Heart right ventricle (tissue), 16 donors: ENCODE data around the gene MIGA1. TPM values are rescaled to one million over a fixed set of nuclear protein-coding genes. Genes with fewer than 3 reads are reported as not detected.
A peak's percentile ranks its signal among the peaks of the same experiment; 100 is the strongest.

Experiments used
- ATAC-seq, 8 donors: fragments of 200-7000 bp; cut with Tn5 transposase; one replicate each; pipeline ENCODE4 v1.9.1; 2020; ENCODE audit warnings: mild to moderate bottlenecking in 8 of 8, moderate library complexity in 8 of 8, moderate number of reproducible peaks in 1 of 8
- DNase-seq, 2 donors: peaks; one replicate each; pipeline ENCODE4 v3.0.0-alpha.2; 2020
- H3K27ac ChIP-seq, 10 donors: fragments of 200-600 bp; sonication (generic) in 2 of 10; one replicate each; pipeline versions ENCODE4 v1.5.0 to v1.8.0; 2020 to 2022; ENCODE audit warnings: mild to moderate bottlenecking in 3 of 10
- H3K27me3 ChIP-seq, 7 donors: fragments of 200-600 bp; one replicate each; pipeline ENCODE4 v1.8.0; 2021 to 2022; ENCODE audit warnings: mild to moderate bottlenecking in 2 of 7
- H3K36me3 ChIP-seq, 9 donors: fragments of 200-600 bp; sonication (generic) in 1 of 9; one replicate each; pipeline versions ENCODE4 v1.5.0 to v1.8.0; 2020 to 2022; ENCODE audit warnings: mild to moderate bottlenecking in 2 of 9
- H3K4me1 ChIP-seq, 9 donors: fragments of 200-600 bp; sonication (generic) in 1 of 9; one replicate each; pipeline versions ENCODE4 v1.5.0 to v1.8.0; 2020 to 2022; ENCODE audit warnings: mild to moderate bottlenecking in 4 of 9
- H3K4me3 ChIP-seq, 10 donors: fragments of 200-600 bp; sonication (generic) in 2 of 10; one replicate each; pipeline versions ENCODE4 v1.5.0 to v1.8.0; 2020 to 2022; ENCODE audit warnings: mild to moderate bottlenecking in 7 of 10, moderate library complexity in 2 of 10
- H3K9me3 ChIP-seq, 11 donors: fragments of 200-600 bp in 10 of 11; sonication (generic) in 2 of 11; one replicate each; pipeline versions ENCODE4 v1.5.0 to v1.8.0; 2013 to 2022; ENCODE audit warnings: mild to moderate bottlenecking in 2 of 11, control low read depth in 1 of 11, moderate library complexity in 1 of 11
- WGBS, 2 donors: extraction: QIAGEN DNeasy Blood & Tissue Kit; methylation state at CpG; one replicate each; pipeline ENCODE4 v1.1.7; 2013; ENCODE audit warnings: inconsistent platforms in 1 of 2; 5-methylcytosine and 5-hydroxymethylcytosine counted together
- intact Hi-C, 10 donors: fragments of 100-400 bp; cut with DNase I; formaldehyde crosslinking; loops; one replicate each; pipeline versions ENCODE4 v1.11.1 to v1.14.2; 2022
- long read RNA-seq, 3 donors: library from polyadenylated mRNA; unstranded; transcript quantifications; one replicate each; pipeline ENCODE4 v2.0.0, GENCODE V29; 2020 to 2021
- polyA plus RNA-seq, 2 donors: library from polyadenylated mRNA; stranded (reverse); fragments of 200-250 nt; gene quantifications; one replicate each; pipeline ENCODE4 v1.2.3, GENCODE V29; 2013
- total RNA-seq, 10 donors: library from RNA; stranded (reverse); fragmentation: NEBNext Ultra II Directional in 3 of 10; extraction: Animal tissue kit (Norgen Biotek cat#: 25700) in 3 of 10; gene quantifications; one replicate each; pipeline versions ENCODE4 v1.2.1 to v1.2.4, GENCODE V29; 2021 to 2023
- TF ChIP-seq, protein P1 (sequence below), 9 donors: fragments of 200-600 bp; sonication (generic) in 2 of 9; IDR thresholded peaks; one replicate each; pipeline versions ENCODE4 v1.5.0 to v1.8.0; 2021 to 2022; ENCODE audit warnings: antibody characterized with exemption in 9 of 9, mild to moderate bottlenecking in 5 of 9, moderate library complexity in 1 of 9
- donor health status: Arrhythmogenic right ventricular cardiomyopathy.
- donor health status: ischemic (EF 13 %, LVEDD 7.1; RV severe dilation, severe dysfunction).
- donor health status: healthy with polysubstance abuse.
- donor health status: DM: no; HTN: yes; CAD: no.
- donor health status: DM: no; HTN: no; CAD: no.
- donor health status: ischemic (EF 25% LVEDD 6.9; RV normal size, moderate dysfunction).
- donor health status: ischemic (EF 25% LVEDD 5.7; RV mildly dilated, moderate dysfunction).
- donor health status: healthy.
- donor health status: DM: yes; HTN: yes; CAD: no.
- donor health status: Ischemic cardiomyopathy.
- donor health status: ischemic (EF 35%, LVEDD 5.7; RV mildly dilated, moderate dysfunction).
- donor health status: nonischemic (EF 11% LVEDD 7.7; RV severe dilation, severe dysfunction).
- donor health status: DM: yes; HTN: yes; CAD: no.
- donor health status: PGD.
- donor health status: ischemic (EF 29% LVEDD 5.4; RV normal size, mild dysfunction).
- donor health status: nonischemic (EF 23%, LVEDD 6.1; RV moderate dilation, normal function).

The MIGA1 gene, protein sequence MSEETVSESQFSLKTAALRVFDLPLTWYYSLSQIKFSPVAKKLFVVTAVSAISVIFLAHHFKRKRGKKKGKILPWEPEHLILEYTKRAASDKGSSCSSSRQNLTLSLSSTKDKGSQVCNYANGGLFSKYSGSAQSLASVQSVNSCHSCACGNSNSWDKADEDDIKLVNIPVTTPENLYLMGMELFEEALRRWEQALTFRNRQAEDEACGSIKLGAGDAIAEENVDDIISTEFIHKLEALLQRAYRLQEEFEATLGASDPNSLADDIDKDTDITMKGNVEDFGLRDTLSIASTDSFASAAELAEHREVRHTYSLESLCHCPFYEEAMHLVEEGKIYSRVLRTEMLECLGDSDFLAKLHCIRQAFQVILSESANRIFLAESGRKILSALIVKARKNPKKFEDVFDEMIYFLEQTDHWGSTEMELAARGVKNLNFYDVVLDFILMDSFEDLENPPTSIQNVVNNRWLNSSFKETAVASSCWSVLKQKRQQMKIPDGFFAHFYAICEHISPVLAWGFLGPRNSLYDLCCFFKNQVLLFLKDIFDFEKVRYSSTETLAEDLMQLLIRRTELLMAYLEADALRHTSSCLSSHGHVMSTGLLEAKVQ
- total RNA-seq (10 to 100 TPM in 9 of 10 donors, 1 to 10 TPM in 1; 9.9 to 14.8 (median 12.4) TPM), polyA plus RNA-seq (1 to 10 TPM; 2.4 to 2.7 TPM)
- long read RNA-seq, donor 1, full-length matches to known transcripts: 6 of 10 reads
- long read RNA-seq, donor 1, partial matches to known transcripts: 4 of 10 reads
- long read RNA-seq, donor 1, other reads (novel, unspliced or antisense): 0 of 10 reads
- long read RNA-seq, donor 2, full-length matches to known transcripts: 3 of 11 reads
- long read RNA-seq, donor 2, partial matches to known transcripts: 0 of 11 reads
- long read RNA-seq, donor 2, other reads (novel, unspliced or antisense): 8 of 11 reads
- long read RNA-seq, donor 3, full-length matches to known transcripts: 15 of 21 reads
- long read RNA-seq, donor 3, partial matches to known transcripts: 1 of 21 reads
- long read RNA-seq, donor 3, other reads (novel, unspliced or antisense): 5 of 21 reads

DNA sequence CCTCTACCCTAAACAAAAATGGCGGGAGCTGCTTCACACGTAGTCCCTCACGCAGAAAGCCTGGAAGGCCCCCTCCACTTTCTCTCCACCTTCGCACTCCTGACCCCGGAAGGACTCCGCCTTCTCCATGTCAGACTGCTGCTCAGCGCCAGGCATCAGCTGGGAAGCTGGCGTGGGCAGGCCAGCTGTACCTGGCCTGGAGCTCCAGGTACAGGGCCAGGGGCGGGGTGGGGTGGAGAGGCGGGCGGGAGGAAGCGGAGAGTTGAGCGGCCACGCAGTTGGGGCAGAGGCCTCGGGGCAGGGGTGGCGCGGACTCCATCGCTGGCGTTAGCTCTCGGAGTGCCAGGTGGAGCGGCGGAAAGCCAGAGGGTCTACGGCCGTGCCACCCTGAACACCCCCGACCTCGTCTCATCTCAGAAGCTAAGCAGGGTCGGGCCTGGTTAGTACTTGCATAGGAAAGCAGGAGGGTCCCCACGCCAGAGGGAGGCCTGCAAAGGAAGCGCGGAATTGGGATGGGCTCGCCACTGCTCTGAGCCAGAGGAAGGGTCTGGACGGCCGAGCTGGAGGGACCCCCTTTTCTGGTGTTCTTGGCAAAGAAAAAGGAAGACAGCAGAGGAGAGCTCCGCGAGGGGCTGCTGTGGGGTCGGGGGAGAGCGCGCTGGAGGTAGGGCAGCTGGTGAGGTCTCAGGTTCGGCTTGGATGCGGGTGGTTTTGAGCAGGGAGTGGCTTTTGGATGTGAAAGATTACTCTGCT lies at the start of gene MIGA1:
Gene MIGA1 (plus strand): TSS at position 121 of the 753 bp plus-strand sequence. CDS start 3,604 bp downstream, outside the sequence.
- Histone ChIP-seq H3K9me3 (no peaks in the 10 kb centered on the region), H3K4me3 (peak within 1 kb of the TSS; percentile 68 to 95 (median 87)), H3K27me3 (no peaks in the 10 kb centered on the region), H3K36me3 (peaks cover 0 to 17% (median 11%) of the 10 kb centered on the region in 9 donors), H3K4me1 (peaks cover 0 to 25% (median 19%) of the 10 kb centered on the region in 9 donors), H3K27ac (peak within 1 kb of the TSS in 9 of 10 donors; percentile 27 to 88 (median 76))
- TF ChIP-seq, protein P1, sequence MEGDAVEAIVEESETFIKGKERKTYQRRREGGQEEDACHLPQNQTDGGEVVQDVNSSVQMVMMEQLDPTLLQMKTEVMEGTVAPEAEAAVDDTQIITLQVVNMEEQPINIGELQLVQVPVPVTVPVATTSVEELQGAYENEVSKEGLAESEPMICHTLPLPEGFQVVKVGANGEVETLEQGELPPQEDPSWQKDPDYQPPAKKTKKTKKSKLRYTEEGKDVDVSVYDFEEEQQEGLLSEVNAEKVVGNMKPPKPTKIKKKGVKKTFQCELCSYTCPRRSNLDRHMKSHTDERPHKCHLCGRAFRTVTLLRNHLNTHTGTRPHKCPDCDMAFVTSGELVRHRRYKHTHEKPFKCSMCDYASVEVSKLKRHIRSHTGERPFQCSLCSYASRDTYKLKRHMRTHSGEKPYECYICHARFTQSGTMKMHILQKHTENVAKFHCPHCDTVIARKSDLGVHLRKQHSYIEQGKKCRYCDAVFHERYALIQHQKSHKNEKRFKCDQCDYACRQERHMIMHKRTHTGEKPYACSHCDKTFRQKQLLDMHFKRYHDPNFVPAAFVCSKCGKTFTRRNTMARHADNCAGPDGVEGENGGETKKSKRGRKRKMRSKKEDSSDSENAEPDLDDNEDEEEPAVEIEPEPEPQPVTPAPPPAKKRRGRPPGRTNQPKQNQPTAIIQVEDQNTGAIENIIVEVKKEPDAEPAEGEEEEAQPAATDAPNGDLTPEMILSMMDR (IDR thresholded peaks at IDR 0.05): no peak
- peak; percentile 80 to 94 for DNase-seq
- intact Hi-C loops: loop anchor here in 1 of 10 donors (5.0 kb wide), 1 partner anchor 48 kb away; no protein-coding TSS in a partner anchor
- WGBS, 2 donors: 0 to 1% methylated on average over 40 of the region's 40 CpGs
- peak; percentile 97 to 99 (median 99) for ATAC-seq

GRCh38 chr1:77732090-77732489 lies 47.4 kb upstream of the MIGA1 start:
- H3K36me3 ChIP-seq: peaks cover 0 to 87% (median 18%) of the 10 kb centered on the region in 9 donors
- H3K27ac ChIP-seq: no peak overlapping the region
- no peaks in the 10 kb centered on the region for H3K27me3 ChIP-seq
- TF ChIP-seq, protein P1 (IDR thresholded peaks at IDR 0.05): no peak
- intact Hi-C loops: no loop called here
- DNase-seq: no peak
- H3K4me1 ChIP-seq: peaks cover 0 to 7% (median 0%) of the 10 kb centered on the region in 9 donors
- H3K9me3 ChIP-seq: no peaks in the 10 kb centered on the region
- H3K4me3 ChIP-seq: no peak overlapping the region
- 33 to 39% methylated on average over 1 of the region's 1 CpG for WGBS, 2 donors
- no peak for ATAC-seq

- peaks cover 0 to 71% (median 3%) of the 10 kb centered on the region in 9 donors for H3K36me3 ChIP-seq
- H3K27me3 ChIP-seq: no peaks in the 10 kb centered on the region
- no peak overlapping the region for H3K4me3 ChIP-seq
- H3K4me1 ChIP-seq: peaks cover 0 to 13% (median 3%) of the 10 kb centered on the region in 9 donors
- TF ChIP-seq, protein P1 (IDR thresholded peaks at IDR 0.05): no peak
- intact Hi-C loops: loop anchor here in 1 of 10 donors (5.0 kb wide), 1 partner anchor 48 kb away; no protein-coding TSS in a partner anchor
- WGBS, 2 donors: 91 to 96% methylated on average over 1 of the region's 1 CpG
- no peak for ATAC-seq
- no peak overlapping the region for H3K27ac ChIP-seq
- DNase-seq: no peak
- no peaks in the 10 kb centered on the region for H3K9me3 ChIP-seq
Observed at GRCh38 chr1:77739235-77739634, 40.2 kb upstream of the MIGA1 start.
